HepG2 (cell line): ENCODE data around the gene RPS19BP1. TPM values are rescaled to one million over a fixed set of nuclear protein-coding genes. Genes with fewer than 3 reads are reported as not detected.

Experiments used
- ARNT ChIP-seq: fragments of 450-650 bp; IDR thresholded peaks from 2 replicates; pipeline ENCODE4 v1.6.1; 2017
- HCFC1 ChIP-seq: fragments of 150-350 bp; IDR thresholded peaks from 2 replicates; pipeline ENCODE4 v1.6.1; 2014; ENCODE audit warnings: low read depth, low read length
- HNRNPH1 ChIP-seq: fragments of 200-400 bp; formaldehyde crosslinking; optimal IDR thresholded peaks from 2 replicates; pipeline ENCODE3; 2017; ENCODE audit warnings: mild to moderate bottlenecking, low read depth, low read length
- IKZF4 ChIP-seq: sonication (generic); formaldehyde crosslinking; IDR thresholded peaks from 2 replicates; pipeline ENCODE4 v1.5.1; 2020; ENCODE audit warnings: borderline replicate concordance, mild to moderate bottlenecking, low read depth, missing genetic modification reagents; ENCODE audit errors: not compliant biosample characterization
- KDM5B ChIP-seq: sonication (generic); formaldehyde crosslinking; IDR thresholded peaks from 2 replicates; pipeline ENCODE4 v1.4.0; 2020; ENCODE audit warnings: missing genetic modification reagents, mild to moderate bottlenecking, borderline replicate concordance
- MATR3 ChIP-seq: sonication (generic); formaldehyde crosslinking; IDR thresholded peaks from 2 replicates; pipeline ENCODE4 v1.4.0; 2020; ENCODE audit warnings: missing genetic modification reagents
- NCOR1 ChIP-seq: fragments of 200-600 bp; sonication (generic); IDR thresholded peaks from 2 replicates; pipeline ENCODE4 v1.7.0; 2017; ENCODE audit warnings: antibody characterized with exemption, low read length, borderline replicate concordance
- NFYB ChIP-seq: sonication (generic); formaldehyde crosslinking; IDR thresholded peaks from 2 replicates; pipeline ENCODE4 v1.4.0; 2020; ENCODE audit warnings: missing genetic modification reagents
- NRL ChIP-seq: sonication (generic); formaldehyde crosslinking; IDR thresholded peaks from 2 replicates; pipeline ENCODE4 v1.5.0; 2020; ENCODE audit warnings: missing genetic modification reagents, mild to moderate bottlenecking, moderate library complexity, borderline replicate concordance
- POLR2AphosphoS5 ChIP-seq: IDR thresholded peaks from 2 replicates; pipeline ENCODE4 v1.6.1; 2012; ENCODE audit warnings: low read depth, low read length
- RELA ChIP-seq: sonication (generic); formaldehyde crosslinking; IDR thresholded peaks from 2 replicates; pipeline ENCODE4 v1.4.0; 2020; ENCODE audit warnings: missing genetic modification reagents
- SIX1 ChIP-seq: sonication (generic); formaldehyde crosslinking; IDR thresholded peaks from 2 replicates; pipeline ENCODE4 v1.4.0; 2020; ENCODE audit warnings: missing genetic modification reagents, borderline replicate concordance
- SMAD3 ChIP-seq: sonication (generic); formaldehyde crosslinking; IDR thresholded peaks from 2 replicates; pipeline ENCODE4 v1.4.0; 2020; ENCODE audit warnings: missing genetic modification reagents
- STAG1 ChIP-seq: sonication (generic); formaldehyde crosslinking; IDR thresholded peaks from 2 replicates; pipeline ENCODE4 v1.4.0; 2020; ENCODE audit warnings: missing genetic modification reagents
- TCF7L2 ChIP-seq: IDR thresholded peaks from 2 replicates; pipeline ENCODE4 v1.6.1; 2011; ENCODE audit warnings: mild to moderate bottlenecking, low read depth, low read length, moderate library complexity
- TFAP4 ChIP-seq: sonication (generic); IDR thresholded peaks from 2 replicates; pipeline ENCODE4 v1.6.1; 2016; ENCODE audit warnings: low read depth, borderline replicate concordance
- ZNF256 ChIP-seq: sonication (generic); formaldehyde crosslinking; conservative IDR thresholded peaks from 2 replicates; pipeline ENCODE4 v1.4.0; 2020; ENCODE audit warnings: missing genetic modification reagents
- ZNF280B ChIP-seq: sonication (generic); formaldehyde crosslinking; IDR thresholded peaks from 2 replicates; pipeline ENCODE4 v1.5.0; 2020; ENCODE audit warnings: missing genetic modification reagents, mild to moderate bottlenecking, borderline replicate concordance
- ZNF333 ChIP-seq: sonication (generic); formaldehyde crosslinking; IDR thresholded peaks from 2 replicates; pipeline ENCODE4 v1.4.0; 2020; ENCODE audit warnings: mild to moderate bottlenecking, missing genetic modification reagents, borderline replicate concordance
- ZNF501 ChIP-seq: sonication (generic); formaldehyde crosslinking; IDR thresholded peaks from 2 replicates; pipeline ENCODE4 v1.5.1; 2020; ENCODE audit warnings: mild to moderate bottlenecking, moderate library complexity, missing genetic modification reagents
- ZNF646 ChIP-seq: sonication (generic); formaldehyde crosslinking; IDR thresholded peaks from 2 replicates; pipeline ENCODE4 v1.9.0; 2021; ENCODE audit warnings: mild to moderate bottlenecking, missing genetic modification reagents
- polyA plus RNA-seq, 8 experiments: library from polyadenylated mRNA; depleted of rRNA in 3 of 8; stranded (reverse) in 7 of 8; unstranded in 1 of 8; fragments of >200 nt; fragmentation: Illumina TruSeq in 4 of 8; extraction: Trizol in 4 of 8; gene quantifications; 2 replicates each; pipeline versions ENCODE4 v1.2.1 to v1.2.3, GENCODE V29; 2011 to 2016; ENCODE audit warnings: low read depth in 4 of 8, missing spikeins in 1 of 8, mixed read lengths in 1 of 8; ENCODE audit not compliant: insufficient read depth in 1 of 8
- total RNA-seq, 5 experiments: library from RNA; depleted of rRNA; stranded (reverse); fragments of >200 nt; fragmentation: Illumina TruSeq; extraction: Trizol; gene quantifications; 2 replicates each; pipeline ENCODE4 v1.2.3, GENCODE V29; 2016; ENCODE audit warnings: low read depth in 1 of 5
- TF ChIP-seq, protein P1 (sequence below): sonication (generic); formaldehyde crosslinking; IDR thresholded peaks from 2 replicates; pipeline ENCODE4 v1.4.0; 2020; ENCODE audit warnings: mild to moderate bottlenecking, missing genetic modification reagents

RPS19BP1 gene
- total and polyA plus RNA-seq, 2 of the 13 experiments (the other 11 are each of a cell fraction or from before 2014, with no cell fraction given) = 44.3 to 81.3 TPM

DNA sequence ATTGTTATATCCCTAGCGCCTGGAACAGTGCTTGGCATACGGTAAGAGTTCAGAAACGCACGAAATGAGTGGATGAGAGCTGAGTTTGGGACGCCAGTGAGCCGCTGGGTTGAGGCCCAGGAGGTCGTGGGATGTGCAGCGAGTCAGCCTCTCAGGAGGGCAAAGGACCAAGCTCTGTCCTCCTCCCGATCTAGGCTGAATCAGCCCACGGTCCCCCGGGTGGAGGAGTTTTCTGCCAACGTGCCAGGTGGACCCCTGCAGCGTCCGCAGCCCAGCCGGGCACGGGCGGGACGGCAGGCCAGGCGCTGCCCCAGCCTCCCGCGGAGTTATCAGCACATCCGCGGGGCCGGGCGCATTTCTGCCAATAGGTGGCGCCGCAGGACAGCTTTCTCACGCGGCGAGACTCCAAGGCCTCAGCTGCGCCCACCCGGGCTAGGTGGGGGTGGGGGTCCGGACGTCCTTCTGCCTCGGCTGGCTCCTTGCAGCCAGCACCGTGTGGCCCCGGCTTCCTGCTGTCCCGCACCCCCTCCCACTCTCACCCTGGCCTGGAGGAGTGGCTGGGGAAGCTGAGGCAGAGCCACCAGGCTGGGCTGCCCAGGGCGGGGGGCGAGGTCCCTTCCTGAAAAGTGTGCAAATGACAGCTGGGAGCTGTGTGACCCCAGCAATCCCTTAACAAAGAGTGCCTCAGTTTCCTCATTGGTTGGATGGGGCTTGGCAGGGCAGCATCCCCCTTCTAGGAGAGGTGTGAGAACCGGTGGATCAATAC is 2.2 kb upstream of the RPS19BP1 start (continued):
- TF ChIP-seq ZNF646 (CRISPR knock-in tag) (no peak), SIX1 (CRISPR knock-in tag) (no peak), TCF7L2 (no peak), ZNF280B (CRISPR knock-in tag) (no peak), NRL (CRISPR knock-in tag) (0 out of 2 replicates have a peak, but pooled peaks have one; percentile 21), ZNF333 (0 out of 2 replicates have a peak, but pooled peaks have one; percentile 23), STAG1 (CRISPR knock-in tag) (peak; percentile 89), POLR2AphosphoS5 (no peak), MATR3 (no peak), RELA (CRISPR knock-in tag) (no peak), IKZF4 (CRISPR knock-in tag) (peak; percentile 35), HCFC1 (no peak), ARNT (no peak), NFYB (CRISPR knock-in tag) (no peak), ZNF501 (CRISPR knock-in tag) (peak; percentile 46; the same call in 1 of the 2 replicates), ZNF256 (no peak), NCOR1 (no peak), SMAD3 (CRISPR knock-in tag) (no peak), KDM5B (CRISPR knock-in tag) (peak; percentile 42; the same call in 1 of the 2 replicates), TFAP4 (peak; percentile 54; the same call in 1 of the 2 replicates), HNRNPH1 (no peak)
- TF ChIP-seq, protein P1, sequence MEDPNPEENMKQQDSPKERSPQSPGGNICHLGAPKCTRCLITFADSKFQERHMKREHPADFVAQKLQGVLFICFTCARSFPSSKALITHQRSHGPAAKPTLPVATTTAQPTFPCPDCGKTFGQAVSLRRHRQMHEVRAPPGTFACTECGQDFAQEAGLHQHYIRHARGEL = no peak
